Measurements from ENCODE around the gene DHRS2. TPM values are rescaled to one million over a fixed set of nuclear protein-coding genes. Genes with fewer than 3 reads are reported as not detected.
"Not testable (repeated sequence)": the region's sequence is repeated elsewhere in the genome, so short reads cannot be mapped to it uniquely, and the experiment has no call there.

Gene DHRS2
- total RNA-seq, 1 donor from 2014 or later: not detected

DNA sequence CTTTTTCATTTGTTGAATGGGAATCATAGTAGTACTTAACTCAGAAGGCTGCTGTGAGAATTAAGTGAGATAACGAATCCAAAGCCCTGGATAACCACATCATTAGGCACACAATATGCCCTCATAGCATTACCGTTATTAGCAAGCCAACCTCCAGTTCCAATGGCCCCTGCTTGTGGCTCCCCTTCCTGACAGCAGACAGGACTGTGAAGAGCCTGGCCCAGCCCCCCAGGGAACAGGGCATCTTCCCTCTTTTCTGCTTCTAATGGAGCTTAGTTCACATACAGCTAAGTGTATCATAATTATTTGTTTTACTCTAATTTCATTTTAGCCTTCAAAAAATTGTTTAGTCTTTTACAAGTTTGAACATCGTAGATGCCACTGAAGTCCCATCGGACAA, 39.7 kb downstream of the DHRS2 start:
- DNase-seq: no peak
- peaks cover 16% of the 10 kb centered on the region for H3K27me3 Mint-ChIP-seq
- H3K36me3 Mint-ChIP-seq (ENCODE audit: low read depth): no peaks in the 10 kb centered on the region
- H3K4me1 Mint-ChIP-seq: no peaks in the 10 kb centered on the region
- no peak overlapping the region for H3K27ac Mint-ChIP-seq
- ATAC-seq (ENCODE audit: low read depth): no peak
- no peaks in the 10 kb centered on the region for H3K9me3 Mint-ChIP-seq
- TF ChIP-seq CTCF (IDR thresholded peaks at IDR 0.05): no peak
- intact Hi-C loops (cut with micrococcal nuclease): no loop called here
- POLR2A ChIA-PET: no interaction called here
- no peak overlapping the region for H3K4me3 Mint-ChIP-seq
- CTCF ChIA-PET: no interaction called here

- TF ChIP-seq CTCF (IDR thresholded peaks at IDR 0.05): no peak
- CTCF ChIA-PET: no interaction called here
- H3K36me3 Mint-ChIP-seq (ENCODE audit: low read depth): no peaks in the 10 kb centered on the region
Measured at GRCh38 chr14:23681337-23681736, 45.2 kb downstream of the DHRS2 start.

DNA sequence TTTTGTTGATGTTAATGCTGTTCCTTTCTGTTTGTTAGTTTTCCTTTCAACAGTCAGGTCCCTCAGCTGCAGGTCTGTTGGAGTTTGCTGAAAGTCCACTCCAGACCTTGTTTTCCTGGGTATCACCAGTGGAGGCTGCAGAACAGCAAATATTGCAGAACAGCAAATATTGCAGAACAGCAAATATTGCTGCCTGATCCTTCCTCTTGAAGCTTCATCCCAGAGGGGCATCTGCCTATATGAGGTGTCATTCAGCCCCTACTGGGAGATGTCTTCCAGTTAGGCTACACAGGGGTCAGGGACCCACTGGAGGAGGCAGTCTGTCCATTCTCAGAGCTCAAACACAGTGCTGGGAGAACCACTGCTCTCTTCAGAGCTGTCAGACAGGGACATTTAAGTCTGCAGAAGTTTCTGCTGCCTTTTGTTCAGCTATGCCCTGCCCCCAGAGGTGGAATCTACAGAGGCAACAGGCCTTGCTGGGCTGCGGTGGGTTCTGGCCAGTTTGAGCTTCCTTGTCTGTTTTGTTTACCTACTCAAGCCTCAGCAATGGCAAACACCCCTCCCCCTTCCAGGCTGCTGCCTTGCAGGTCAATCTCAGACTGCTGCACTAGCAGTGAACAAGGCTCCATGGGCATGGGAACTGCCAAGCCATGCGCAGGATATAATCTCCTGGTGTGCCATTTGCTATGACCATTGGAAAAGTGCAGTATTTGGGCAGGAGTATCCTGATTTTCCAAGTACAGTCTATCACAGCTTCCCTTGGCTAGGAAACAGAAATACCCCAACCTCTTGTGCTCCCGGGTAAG, 53.7 kb downstream of the DHRS2 start:
- H3K27me3 Mint-ChIP-seq; ATAC-seq (ENCODE audit: low read depth); H3K9me3 Mint-ChIP-seq; H3K36me3 Mint-ChIP-seq (ENCODE audit: low read depth); CTCF ChIA-PET; DNase-seq; H3K4me3 Mint-ChIP-seq; intact Hi-C loops (cut with micrococcal nuclease); POLR2A ChIA-PET; H3K27ac Mint-ChIP-seq; H3K4me1 Mint-ChIP-seq: not testable (repeated sequence)

More at GRCh38 chr14:23681337-23681736, 45.2 kb downstream of the DHRS2 start:
- DNase-seq: no peak
- Mint-ChIP-seq H3K4me3 (no peak overlapping the region), H3K27me3 (peaks cover 15% of the 10 kb centered on the region), H3K9me3 (no peaks in the 10 kb centered on the region), H3K27ac (no peak overlapping the region), H3K4me1 (no peaks in the 10 kb centered on the region)
- POLR2A ChIA-PET: no interaction called here
- intact Hi-C loops (cut with micrococcal nuclease): no loop called here
- no peak for ATAC-seq (ENCODE audit: low read depth)

GRCh38 chr14:23692416-23692815, 56.3 kb downstream of the DHRS2 start:
- H3K27ac Mint-ChIP-seq: no peak overlapping the region

GRCh38 chr14:23693252-23693775, 57.1 kb downstream of the DHRS2 start:
- no peak for ATAC-seq (ENCODE audit: low read depth)
- H3K27ac Mint-ChIP-seq: no peak overlapping the region
- ChIA-PET POLR2A (no interaction called here), CTCF (no interaction called here)
- intact Hi-C loops (cut with micrococcal nuclease): no loop called here
- no peaks in the 10 kb centered on the region for H3K36me3 Mint-ChIP-seq (ENCODE audit: low read depth)
- H3K4me3 Mint-ChIP-seq: no peak overlapping the region
- H3K27me3 Mint-ChIP-seq: peaks cover 20% of the 10 kb centered on the region
- no peak for DNase-seq
- no peaks in the 10 kb centered on the region for H3K4me1 Mint-ChIP-seq
- H3K9me3 Mint-ChIP-seq: no peaks in the 10 kb centered on the region
- no peak for TF ChIP-seq CTCF (IDR thresholded peaks at IDR 0.05)

More at GRCh38 chr14:23692416-23692815, 56.3 kb downstream of the DHRS2 start:
- H3K36me3 Mint-ChIP-seq (ENCODE audit: low read depth): no peaks in the 10 kb centered on the region
- ATAC-seq (ENCODE audit: low read depth): no peak
- H3K9me3 Mint-ChIP-seq: no peaks in the 10 kb centered on the region
- no peak for DNase-seq
- intact Hi-C loops (cut with micrococcal nuclease): no loop called here
- CTCF ChIA-PET: no interaction called here
- H3K4me1 Mint-ChIP-seq: no peaks in the 10 kb centered on the region
- H3K4me3 Mint-ChIP-seq: no peak overlapping the region
- TF ChIP-seq CTCF (IDR thresholded peaks at IDR 0.05): no peak
- H3K27me3 Mint-ChIP-seq: peaks cover 12% of the 10 kb centered on the region
- POLR2A ChIA-PET: no interaction called here
